Measurements from ENCODE around the gene UCKL1.

The UCKL1 gene

DNA sequence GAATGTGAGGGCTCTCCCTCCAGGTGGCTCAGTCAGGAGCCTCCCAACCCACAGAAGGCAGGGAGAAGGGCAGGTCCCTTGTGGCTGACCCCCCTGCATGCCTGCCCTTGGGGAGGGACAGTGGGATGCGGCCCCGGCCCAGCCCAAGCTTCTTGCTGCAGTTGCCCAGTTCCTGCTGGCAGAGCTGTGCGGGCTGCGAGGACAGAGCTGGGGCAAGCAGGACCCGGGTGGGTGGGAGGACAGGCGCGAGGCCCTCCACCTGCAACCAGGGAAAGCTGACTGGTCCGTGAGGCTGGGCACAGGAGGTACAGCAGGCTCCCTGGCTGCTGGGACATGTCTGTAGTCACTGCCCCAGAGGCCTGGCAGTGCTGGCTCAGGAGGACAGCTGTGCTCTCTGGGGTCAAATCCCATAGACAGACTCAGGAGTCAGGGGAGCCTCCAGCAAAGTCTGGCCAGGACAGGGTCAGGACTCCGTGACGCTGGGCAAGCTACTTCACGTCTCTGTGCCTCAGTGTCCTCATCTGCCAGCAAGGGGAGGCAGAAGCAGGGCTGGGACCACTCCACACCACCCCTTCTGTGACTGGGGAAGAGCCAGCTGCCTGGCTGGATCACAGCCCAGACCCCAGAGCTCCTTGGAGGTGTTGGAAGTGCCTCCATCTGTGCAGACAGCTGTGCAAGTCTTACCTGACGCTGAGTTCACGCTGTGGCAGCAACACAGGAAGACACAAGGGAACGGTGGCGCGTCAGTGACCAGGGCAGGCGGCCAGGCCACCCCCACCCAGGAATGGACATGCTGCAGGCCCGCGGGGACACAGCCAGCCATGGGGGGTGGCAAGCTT, 13.0 kb downstream of the UCKL1 start:
- no peak overlapping the region for H3K9ac ChIP-seq (ENCODE audit: low read depth in 1 of 2, low read length in 2 of 2)
- peaks cover 41 to 52% of the 10 kb centered on the region in 2 donors for H3K36me3 ChIP-seq (ENCODE audit: control insufficient read depth in 2 of 2, insufficient read depth in 2 of 2, low read length in 2 of 2)
- H3K4me3 ChIP-seq (ENCODE audit: low read length in 2 of 2), result no peak overlapping the region
- H3K9me3 ChIP-seq (ENCODE audit: control insufficient read depth in 2 of 2, low read length in 2 of 2), result no peaks in the 10 kb centered on the region
- H3K27me3 ChIP-seq (ENCODE audit: control insufficient read depth in 2 of 2, insufficient read depth in 2 of 2, low read length in 2 of 2), result no peaks in the 10 kb centered on the region
- peaks cover 0 to 9% of the 10 kb centered on the region in 2 donors for H3K4me1 ChIP-seq (ENCODE audit: control insufficient read depth in 2 of 2, insufficient read depth in 2 of 2, low read length in 2 of 2)
- peak overlapping the region; percentile 40 to 71 for H3K27ac ChIP-seq (ENCODE audit: low read depth in 2 of 2, low read length in 2 of 2)

DNA sequence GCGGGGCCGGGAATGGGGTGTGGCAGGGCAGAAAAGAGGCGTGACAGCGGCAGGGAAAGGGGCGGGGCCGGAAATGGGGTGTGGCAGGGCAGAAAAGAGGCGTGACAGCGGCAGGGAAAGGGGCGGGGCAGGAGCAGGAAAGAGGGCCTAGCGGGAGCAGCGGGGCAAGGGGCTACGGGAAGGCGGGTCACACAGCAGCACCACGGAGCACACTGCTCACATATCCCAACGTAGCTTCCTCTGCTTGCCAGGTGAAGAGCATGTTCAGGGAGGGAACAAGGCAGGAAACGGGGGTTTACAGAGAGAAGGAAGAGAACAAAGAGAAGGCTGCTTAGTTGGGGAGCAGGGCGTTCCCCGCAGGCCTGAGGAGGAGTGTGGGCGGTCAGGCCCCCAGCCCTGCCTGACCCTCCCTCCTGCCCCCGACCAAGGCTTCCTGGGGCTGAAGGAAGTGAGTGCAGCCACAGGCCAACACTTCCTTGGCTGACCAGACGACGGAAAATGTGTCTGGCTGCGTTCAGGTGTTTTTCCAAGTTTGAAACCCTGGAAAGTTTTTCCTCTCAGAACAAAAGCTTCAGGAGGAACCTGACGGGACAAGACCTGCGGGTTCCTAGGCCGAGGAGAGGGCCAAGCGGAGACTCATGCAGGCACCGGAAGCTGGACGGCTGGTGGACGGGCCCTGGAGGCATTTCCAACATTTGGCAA, 13.8 kb downstream of the UCKL1 start:
- Histone ChIP-seq H3K9ac (ENCODE audit: low read depth in 1 of 2, low read length in 2 of 2) (no peak overlapping the region), H3K27me3 (ENCODE audit: control insufficient read depth in 2 of 2, insufficient read depth in 2 of 2, low read length in 2 of 2) (no peaks in the 10 kb centered on the region), H3K27ac (ENCODE audit: low read depth in 2 of 2, low read length in 2 of 2) (peak overlapping the region; percentile 40 to 71), H3K4me3 (ENCODE audit: low read length in 2 of 2) (no peak overlapping the region), H3K4me1 (ENCODE audit: control insufficient read depth in 2 of 2, insufficient read depth in 2 of 2, low read length in 2 of 2) (peaks cover 0 to 2% of the 10 kb centered on the region in 2 donors), H3K36me3 (ENCODE audit: control insufficient read depth in 2 of 2, insufficient read depth in 2 of 2, low read length in 2 of 2) (peaks cover 41 to 54% of the 10 kb centered on the region in 2 donors), H3K9me3 (ENCODE audit: control insufficient read depth in 2 of 2, low read length in 2 of 2) (no peaks in the 10 kb centered on the region)

DNA sequence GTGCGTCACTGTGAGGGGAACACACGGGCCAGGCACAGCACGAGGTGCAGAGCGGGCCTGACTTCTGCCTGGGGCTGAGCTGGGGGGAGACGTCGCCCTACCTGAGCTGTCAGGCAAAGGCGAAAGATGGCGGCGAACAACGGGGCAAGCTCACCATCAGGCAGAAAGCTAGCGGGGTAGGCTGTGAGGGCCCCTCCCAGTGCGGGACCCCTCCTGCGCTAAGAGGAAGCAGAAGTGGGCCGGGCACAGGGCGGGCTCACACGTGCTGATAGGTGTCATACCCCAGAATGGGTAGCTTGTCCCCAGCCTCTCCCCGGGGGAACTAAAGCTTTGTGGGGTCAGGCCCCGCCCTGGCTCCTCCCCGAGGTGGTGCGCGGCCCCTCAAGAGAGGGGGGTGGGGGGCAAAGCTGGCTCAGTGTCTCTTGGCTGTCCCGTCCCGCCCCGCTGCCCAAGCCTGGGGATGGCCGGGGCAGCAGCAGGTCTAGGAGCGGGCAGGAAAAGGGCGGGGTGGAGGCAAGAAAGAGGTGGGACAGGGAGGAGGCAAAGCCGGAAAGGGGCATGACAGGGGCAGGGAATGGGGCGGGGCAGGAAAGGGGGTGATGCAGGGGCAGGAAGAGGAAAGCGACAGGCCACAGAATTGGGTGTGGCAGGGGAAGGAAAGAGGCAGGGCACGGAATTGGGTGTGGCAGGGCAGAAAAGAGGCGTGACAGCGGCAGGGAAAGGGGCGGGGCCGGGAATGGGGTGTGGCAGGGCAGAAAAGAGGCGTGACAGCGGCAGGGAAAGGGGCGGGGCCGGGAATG, 14.7 kb downstream of the UCKL1 start:
- no peak overlapping the region for H3K4me3 ChIP-seq (ENCODE audit: low read length in 2 of 2)
- peaks cover 41 to 52% of the 10 kb centered on the region in 2 donors for H3K36me3 ChIP-seq (ENCODE audit: control insufficient read depth in 2 of 2, insufficient read depth in 2 of 2, low read length in 2 of 2)
- no peaks in the 10 kb centered on the region for H3K9me3 ChIP-seq (ENCODE audit: control insufficient read depth in 2 of 2, low read length in 2 of 2)
- no peaks in the 10 kb centered on the region for H3K27me3 ChIP-seq (ENCODE audit: control insufficient read depth in 2 of 2, insufficient read depth in 2 of 2, low read length in 2 of 2)
- H3K9ac ChIP-seq (ENCODE audit: low read depth in 1 of 2, low read length in 2 of 2), result no peak overlapping the region
- peak overlapping the region; percentile 66 to 70 for H3K27ac ChIP-seq (ENCODE audit: low read depth in 2 of 2, low read length in 2 of 2)
- H3K4me1 ChIP-seq (ENCODE audit: control insufficient read depth in 2 of 2, insufficient read depth in 2 of 2, low read length in 2 of 2), result peaks cover 0 to 2% of the 10 kb centered on the region in 2 donors

DNA sequence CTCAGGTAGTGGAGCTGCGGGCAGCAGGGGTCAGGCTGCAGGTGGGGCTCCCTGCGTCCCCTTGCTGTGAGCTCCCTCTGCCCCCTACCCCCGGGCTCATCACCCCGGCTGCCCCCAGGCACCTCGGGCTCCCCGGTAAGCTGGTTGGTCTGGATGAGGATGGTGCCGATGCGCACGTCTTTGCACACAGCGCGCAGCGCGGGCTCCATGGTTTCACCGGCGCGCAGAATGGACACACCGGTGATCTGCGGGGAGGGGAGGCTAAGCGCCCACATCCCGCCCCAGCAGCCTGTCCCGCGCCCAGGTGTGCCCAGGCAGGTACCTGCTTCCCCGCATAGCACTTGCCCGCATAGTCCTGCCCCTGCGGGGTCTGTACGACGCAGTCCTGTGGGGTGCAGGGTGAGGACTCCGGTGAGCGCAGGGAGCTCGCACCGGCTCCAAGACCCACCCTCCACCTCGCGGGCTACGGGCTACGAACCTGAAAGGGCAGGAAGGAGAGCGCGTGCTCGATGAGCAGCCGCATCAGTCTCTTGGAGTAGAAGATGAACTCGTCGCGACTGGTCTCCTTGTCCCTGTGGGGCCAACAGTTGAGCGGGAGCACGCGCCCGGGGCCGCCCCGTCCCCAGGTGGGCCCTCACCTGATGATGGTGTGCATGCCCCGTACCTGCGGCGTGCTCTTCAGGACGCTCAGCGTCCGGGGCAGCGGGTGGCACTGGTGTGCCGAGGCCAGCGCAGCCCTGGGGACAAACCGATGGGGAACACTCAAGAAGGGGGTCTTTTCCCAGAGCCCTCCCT, 15.5 kb downstream of the UCKL1 start:
- peaks cover 0 to 2% of the 10 kb centered on the region in 2 donors for H3K4me1 ChIP-seq (ENCODE audit: control insufficient read depth in 2 of 2, insufficient read depth in 2 of 2, low read length in 2 of 2)
- H3K27me3 ChIP-seq (ENCODE audit: control insufficient read depth in 2 of 2, insufficient read depth in 2 of 2, low read length in 2 of 2), result no peaks in the 10 kb centered on the region
- H3K4me3 ChIP-seq (ENCODE audit: low read length in 2 of 2), result no peak overlapping the region
- peak overlapping the region in 1 of 2 donors; percentile 66 for H3K27ac ChIP-seq (ENCODE audit: low read depth in 2 of 2, low read length in 2 of 2)
- peaks cover 44 to 53% of the 10 kb centered on the region in 2 donors for H3K36me3 ChIP-seq (ENCODE audit: control insufficient read depth in 2 of 2, insufficient read depth in 2 of 2, low read length in 2 of 2)
- H3K9ac ChIP-seq (ENCODE audit: low read depth in 1 of 2, low read length in 2 of 2), result no peak overlapping the region
- H3K9me3 ChIP-seq (ENCODE audit: control insufficient read depth in 2 of 2, low read length in 2 of 2), result no peaks in the 10 kb centered on the region

DNA sequence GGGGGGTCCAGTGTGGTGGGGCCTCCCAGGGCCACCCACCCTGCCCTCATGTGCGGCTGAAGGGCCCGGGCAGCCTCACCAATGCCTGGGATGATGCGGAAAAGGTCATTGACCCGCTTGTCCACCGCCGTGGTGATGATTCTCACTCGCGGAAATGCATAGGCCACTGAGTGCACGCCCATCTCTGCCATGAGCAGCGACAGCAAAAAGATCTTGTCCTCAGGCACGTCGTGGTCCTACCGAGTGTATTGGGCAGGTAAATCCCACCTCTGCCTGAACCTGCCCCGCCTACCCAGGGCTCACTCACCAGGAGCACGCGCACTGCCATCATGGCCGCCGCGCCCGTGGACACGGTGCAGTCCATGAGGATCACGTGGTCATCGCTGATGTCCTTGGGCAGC, 16.1 kb downstream of the UCKL1 start:
- Histone ChIP-seq H3K9me3 (ENCODE audit: control insufficient read depth in 2 of 2, low read length in 2 of 2) (no peaks in the 10 kb centered on the region), H3K27me3 (ENCODE audit: control insufficient read depth in 2 of 2, insufficient read depth in 2 of 2, low read length in 2 of 2) (no peaks in the 10 kb centered on the region), H3K27ac (ENCODE audit: low read depth in 2 of 2, low read length in 2 of 2) (no peak overlapping the region), H3K4me3 (ENCODE audit: low read length in 2 of 2) (no peak overlapping the region), H3K4me1 (ENCODE audit: control insufficient read depth in 2 of 2, insufficient read depth in 2 of 2, low read length in 2 of 2) (peaks cover 0 to 2% of the 10 kb centered on the region in 2 donors), H3K9ac (ENCODE audit: low read depth in 1 of 2, low read length in 2 of 2) (no peak overlapping the region), H3K36me3 (ENCODE audit: control insufficient read depth in 2 of 2, insufficient read depth in 2 of 2, low read length in 2 of 2) (peaks cover 40 to 51% of the 10 kb centered on the region in 2 donors)

DNA sequence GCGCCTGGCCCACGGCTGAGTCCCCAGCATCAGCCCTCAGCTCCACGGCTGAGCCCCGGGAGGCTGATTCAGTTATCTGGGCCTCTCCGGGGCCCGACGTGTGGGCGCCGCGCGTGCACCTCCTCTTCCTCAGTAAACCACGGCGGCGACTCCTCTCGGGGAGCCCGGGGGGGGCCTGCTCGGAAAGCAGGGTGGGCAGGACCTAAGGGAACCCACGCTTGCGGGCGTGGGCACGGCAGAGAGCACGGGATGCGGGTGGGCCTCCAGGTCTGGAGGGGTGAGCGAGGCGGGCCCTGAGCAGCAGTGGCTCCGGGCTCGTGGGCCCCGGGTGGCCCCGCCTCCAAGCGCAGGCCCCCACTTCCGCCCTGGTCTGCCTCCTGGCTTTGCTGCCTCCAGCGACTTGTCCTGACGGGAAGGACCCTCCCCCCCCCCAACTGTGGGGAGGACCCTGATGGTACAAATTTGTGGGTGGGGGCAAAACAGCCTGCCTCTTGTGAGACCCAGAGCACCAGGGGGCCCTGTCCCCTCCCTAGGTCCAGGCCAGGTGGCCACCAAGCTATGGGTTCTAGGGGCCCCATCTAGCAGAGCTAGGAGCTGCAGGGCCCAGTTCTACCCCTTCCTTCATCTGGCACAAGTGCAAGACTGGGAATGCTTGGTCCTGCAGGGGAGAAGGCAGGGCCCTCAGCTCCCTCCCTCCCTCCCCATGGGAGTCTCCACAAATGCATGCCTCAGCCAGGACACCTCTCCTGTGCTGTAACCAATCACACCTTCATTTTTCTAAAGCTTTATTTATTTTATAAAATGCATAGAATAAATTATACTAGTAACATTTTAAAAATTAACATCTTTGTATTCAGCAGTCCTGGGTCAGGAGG, 16.9 kb downstream of the UCKL1 start:
- H3K36me3 ChIP-seq (ENCODE audit: control insufficient read depth in 2 of 2, insufficient read depth in 2 of 2, low read length in 2 of 2), result peaks cover 38 to 48% of the 10 kb centered on the region in 2 donors
- no peaks in the 10 kb centered on the region for H3K9me3 ChIP-seq (ENCODE audit: control insufficient read depth in 2 of 2, low read length in 2 of 2)
- H3K27ac ChIP-seq (ENCODE audit: low read depth in 2 of 2, low read length in 2 of 2), result no peak overlapping the region

DNA sequence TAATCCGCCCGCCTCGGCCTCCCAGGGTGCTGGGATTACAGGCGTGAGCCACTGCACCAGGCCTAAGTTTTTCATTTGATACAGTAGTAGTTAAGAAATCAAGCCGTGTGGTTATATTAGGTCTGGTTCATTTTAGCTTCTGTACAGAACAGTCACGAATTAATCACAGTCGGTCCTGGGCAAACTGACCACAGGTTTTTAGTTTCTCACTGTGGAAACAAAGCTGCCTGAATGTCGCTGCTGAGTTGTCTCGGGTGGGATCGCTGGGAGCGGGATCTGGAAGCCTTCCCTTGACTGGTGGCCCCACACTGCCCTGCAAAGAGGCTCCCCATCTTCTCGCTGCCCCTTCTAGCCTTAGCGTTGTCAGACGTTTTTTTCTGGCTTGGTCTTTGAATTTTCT, 18.6 kb downstream of the UCKL1 start:
- no peaks in the 10 kb centered on the region for H3K9me3 ChIP-seq (ENCODE audit: control insufficient read depth in 2 of 2, low read length in 2 of 2)
- H3K36me3 ChIP-seq (ENCODE audit: control insufficient read depth in 2 of 2, insufficient read depth in 2 of 2, low read length in 2 of 2), result peaks cover 31 to 44% of the 10 kb centered on the region in 2 donors
- no peak overlapping the region for H3K9ac ChIP-seq (ENCODE audit: low read depth in 1 of 2, low read length in 2 of 2)
- H3K27ac ChIP-seq (ENCODE audit: low read depth in 2 of 2, low read length in 2 of 2), result no peak overlapping the region
- no peaks in the 10 kb centered on the region for H3K27me3 ChIP-seq (ENCODE audit: control insufficient read depth in 2 of 2, insufficient read depth in 2 of 2, low read length in 2 of 2)
- H3K4me1 ChIP-seq (ENCODE audit: control insufficient read depth in 2 of 2, insufficient read depth in 2 of 2, low read length in 2 of 2), result peaks cover 0 to 2% of the 10 kb centered on the region in 2 donors
- no peak overlapping the region for H3K4me3 ChIP-seq (ENCODE audit: low read length in 2 of 2)

More for the DNA sequence above, 16.9 kb downstream of the UCKL1 start:
- Histone ChIP-seq H3K4me3 (ENCODE audit: low read length in 2 of 2) (no peak overlapping the region), H3K4me1 (ENCODE audit: control insufficient read depth in 2 of 2, insufficient read depth in 2 of 2, low read length in 2 of 2) (peaks cover 0 to 2% of the 10 kb centered on the region in 2 donors), H3K9ac (ENCODE audit: low read depth in 1 of 2, low read length in 2 of 2) (no peak overlapping the region), H3K27me3 (ENCODE audit: control insufficient read depth in 2 of 2, insufficient read depth in 2 of 2, low read length in 2 of 2) (no peaks in the 10 kb centered on the region)

DNA sequence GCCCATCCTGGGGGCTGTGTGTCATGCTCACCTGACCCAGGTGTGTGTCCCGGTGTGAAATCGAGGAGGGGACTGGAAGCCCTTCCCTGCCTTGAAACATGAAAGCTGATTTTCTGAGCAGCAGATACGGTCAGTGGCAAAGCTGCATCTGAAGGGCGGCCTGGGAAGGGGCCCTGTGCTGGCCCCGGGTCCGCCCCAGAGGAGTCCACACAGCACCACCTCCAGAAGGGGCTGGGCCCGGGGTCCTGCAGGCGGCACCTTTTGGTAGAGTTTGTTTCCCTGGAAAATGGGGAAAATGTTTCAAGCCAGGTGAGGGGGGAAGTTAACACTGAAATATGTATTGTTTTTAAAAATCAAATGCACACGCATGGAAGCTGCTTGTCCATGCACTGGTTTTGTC, 20.8 kb downstream of the UCKL1 start:
- Histone ChIP-seq H3K4me3 (ENCODE audit: low read length in 2 of 2) (no peak overlapping the region), H3K36me3 (ENCODE audit: control insufficient read depth in 2 of 2, insufficient read depth in 2 of 2, low read length in 2 of 2) (peaks cover 47 to 54% of the 10 kb centered on the region in 2 donors), H3K27ac (ENCODE audit: low read depth in 2 of 2, low read length in 2 of 2) (no peak overlapping the region), H3K9ac (ENCODE audit: low read depth in 1 of 2, low read length in 2 of 2) (no peak overlapping the region), H3K27me3 (ENCODE audit: control insufficient read depth in 2 of 2, insufficient read depth in 2 of 2, low read length in 2 of 2) (no peaks in the 10 kb centered on the region), H3K4me1 (ENCODE audit: control insufficient read depth in 2 of 2, insufficient read depth in 2 of 2, low read length in 2 of 2) (peaks cover 0 to 4% of the 10 kb centered on the region in 2 donors), H3K9me3 (ENCODE audit: control insufficient read depth in 2 of 2, low read length in 2 of 2) (no peaks in the 10 kb centered on the region)

All from mucosa of rectum (tissue), 2 donors.